ENCODE results near the gene COBL.

COBL gene

GRCh38 chr7:51239691-51240090 is 76.9 kb downstream of the COBL start:
- H3K4me3 ChIP-seq (ENCODE audit: control insufficient read depth, low read depth, low read length): no peak overlapping the region
- TF ChIP-seq CTCF (IDR thresholded peaks at IDR 0.05; ENCODE audit: control insufficient read depth, insufficient read depth, low read depth, low read length, missing control alignments): no peak
- DNase-seq (ENCODE audit: low read depth): no peak

DNA sequence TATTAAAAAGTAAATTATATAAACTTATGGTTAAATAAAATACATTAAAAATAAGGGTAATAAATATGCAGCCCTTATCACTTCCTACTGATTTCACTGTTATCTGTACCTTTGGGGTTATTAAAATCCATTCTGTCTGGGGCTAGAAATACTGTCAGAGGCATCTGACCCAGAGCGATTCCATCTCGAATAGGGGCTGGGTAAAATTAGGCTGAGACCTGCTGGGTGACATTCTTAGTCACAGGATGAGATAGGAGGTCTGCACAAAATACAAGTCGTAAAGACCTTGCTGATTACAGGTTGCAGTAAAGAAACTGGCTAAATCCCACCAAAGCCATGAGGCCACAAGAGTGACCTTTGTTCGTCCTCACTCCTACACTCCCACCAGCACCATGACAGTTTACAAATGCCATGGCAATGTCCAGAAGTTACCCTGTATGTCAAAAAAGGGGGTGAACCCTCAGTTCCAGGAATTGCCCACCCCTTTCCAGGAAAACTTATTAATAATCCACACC is 77.6 kb downstream of the COBL start:
- TF ChIP-seq CTCF (IDR thresholded peaks at IDR 0.05; ENCODE audit: control insufficient read depth, insufficient read depth, low read depth, low read length, missing control alignments): no peak
- DNase-seq (ENCODE audit: low read depth): no peak

DNA sequence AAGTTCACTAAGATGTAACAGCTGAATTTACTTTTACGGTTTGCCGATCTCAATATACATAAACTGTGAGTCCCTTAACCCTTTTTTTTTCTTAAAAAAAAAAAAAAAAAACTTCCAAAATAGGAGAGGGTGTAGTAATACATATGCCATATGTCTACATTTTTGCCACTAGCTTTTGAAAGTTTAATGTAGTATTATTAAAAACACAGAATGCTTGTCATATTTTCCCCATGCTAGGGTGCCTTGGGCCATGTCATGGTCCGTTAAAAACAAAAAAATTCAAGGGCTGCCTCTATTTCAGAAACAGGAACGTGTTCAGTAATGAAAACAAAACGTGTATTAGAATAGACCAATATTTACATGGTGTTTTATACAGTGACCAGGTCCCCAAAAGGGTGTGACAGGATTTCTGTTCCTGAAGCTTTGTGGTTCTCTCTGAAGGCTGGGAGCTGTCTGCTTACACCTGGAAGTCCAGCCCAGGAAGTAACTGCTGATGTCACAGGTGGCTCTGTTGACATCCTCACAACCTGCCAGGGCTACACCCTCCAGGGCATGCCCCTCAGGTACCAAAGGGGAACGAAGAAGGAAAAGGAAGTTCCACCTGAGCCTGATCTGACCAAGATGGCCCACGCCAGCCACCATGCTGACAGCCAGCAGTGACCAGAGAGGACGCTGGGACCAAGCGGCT is 79.0 kb downstream of the COBL start:
- no peak for DNase-seq (ENCODE audit: low read depth)
- TF ChIP-seq CTCF (IDR thresholded peaks at IDR 0.05; ENCODE audit: control insufficient read depth, insufficient read depth, low read depth, low read length, missing control alignments): no peak
- H3K4me3 ChIP-seq (ENCODE audit: control insufficient read depth, low read depth, low read length): no peak overlapping the region

More for the DNA sequence above, 77.6 kb downstream of the COBL start:
- H3K4me3 ChIP-seq (ENCODE audit: control insufficient read depth, low read depth, low read length): no peak overlapping the region

DNA sequence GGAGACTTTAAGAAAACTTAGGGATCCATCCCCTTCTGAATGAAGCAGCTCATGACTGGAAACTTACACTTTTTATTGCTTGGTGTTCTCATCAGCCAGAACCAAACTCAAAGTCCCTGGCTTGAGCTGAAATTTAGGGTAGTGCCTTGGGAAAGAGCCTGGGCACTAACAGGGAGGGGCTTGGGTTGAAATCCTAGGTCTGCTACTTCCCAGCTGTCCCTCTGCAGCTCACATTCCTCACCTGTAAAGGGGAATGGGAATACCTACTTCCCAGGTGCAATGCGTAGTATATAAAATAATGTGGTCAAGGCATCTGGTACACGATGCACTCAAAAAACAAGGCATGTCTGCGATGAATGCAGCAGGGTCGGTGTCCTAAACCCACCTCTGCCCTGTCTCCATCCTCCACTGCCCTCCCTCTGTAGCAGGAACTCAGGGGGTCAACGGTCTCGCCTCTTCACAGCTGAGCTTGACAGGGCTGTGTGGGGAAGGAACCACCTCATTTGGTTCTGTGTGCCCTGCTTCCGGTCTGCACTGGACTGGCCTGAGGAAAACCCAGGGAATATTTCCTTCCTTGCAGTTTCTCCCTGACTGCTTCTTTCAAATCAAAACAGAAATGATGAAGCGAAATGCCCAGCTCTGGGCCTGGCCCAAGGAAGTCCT is 80.0 kb downstream of the COBL start:
- no peak overlapping the region for H3K4me3 ChIP-seq (ENCODE audit: control insufficient read depth, low read depth, low read length)
- DNase-seq (ENCODE audit: low read depth): no peak
- no peak for TF ChIP-seq CTCF (IDR thresholded peaks at IDR 0.05; ENCODE audit: control insufficient read depth, insufficient read depth, low read depth, low read length, missing control alignments)

DNA sequence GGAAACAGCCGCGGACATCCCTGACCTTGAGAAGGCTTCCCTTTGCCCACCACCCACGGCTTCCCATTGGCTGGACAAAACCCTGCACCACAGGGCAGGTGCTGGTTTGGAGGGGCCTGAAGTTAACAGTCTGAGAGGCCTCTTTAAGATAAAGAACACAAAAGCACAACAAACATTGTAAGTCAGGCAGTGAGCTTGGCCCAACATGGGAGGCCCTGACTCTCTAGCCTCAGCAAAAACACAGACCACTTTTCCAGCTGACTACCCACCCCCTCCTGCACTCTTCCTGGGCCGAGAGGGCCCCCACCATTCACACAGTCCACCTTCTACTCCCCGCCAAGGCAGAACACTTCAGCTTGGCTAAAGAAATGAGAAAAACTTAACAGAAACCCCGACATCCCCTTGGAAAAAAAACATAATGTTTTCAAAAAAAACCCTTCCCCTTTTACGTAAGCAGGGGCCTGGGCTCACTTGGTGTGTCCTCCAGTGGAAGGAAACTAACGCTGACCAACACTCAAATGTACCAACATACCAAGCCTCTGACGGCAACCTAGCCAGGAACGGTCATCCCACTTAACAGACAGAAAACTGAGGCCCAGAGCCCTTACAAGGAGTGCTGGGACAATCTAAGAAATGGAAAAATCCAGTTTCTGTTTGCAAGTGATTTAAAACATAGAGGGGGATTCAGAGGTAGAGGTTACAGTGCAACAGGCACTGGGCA is 80.9 kb downstream of the COBL start:
- no peak for TF ChIP-seq CTCF (IDR thresholded peaks at IDR 0.05; ENCODE audit: control insufficient read depth, insufficient read depth, low read depth, low read length, missing control alignments)
- DNase-seq (ENCODE audit: low read depth): no peak
- no peak overlapping the region for H3K4me3 ChIP-seq (ENCODE audit: control insufficient read depth, low read depth, low read length)

DNA sequence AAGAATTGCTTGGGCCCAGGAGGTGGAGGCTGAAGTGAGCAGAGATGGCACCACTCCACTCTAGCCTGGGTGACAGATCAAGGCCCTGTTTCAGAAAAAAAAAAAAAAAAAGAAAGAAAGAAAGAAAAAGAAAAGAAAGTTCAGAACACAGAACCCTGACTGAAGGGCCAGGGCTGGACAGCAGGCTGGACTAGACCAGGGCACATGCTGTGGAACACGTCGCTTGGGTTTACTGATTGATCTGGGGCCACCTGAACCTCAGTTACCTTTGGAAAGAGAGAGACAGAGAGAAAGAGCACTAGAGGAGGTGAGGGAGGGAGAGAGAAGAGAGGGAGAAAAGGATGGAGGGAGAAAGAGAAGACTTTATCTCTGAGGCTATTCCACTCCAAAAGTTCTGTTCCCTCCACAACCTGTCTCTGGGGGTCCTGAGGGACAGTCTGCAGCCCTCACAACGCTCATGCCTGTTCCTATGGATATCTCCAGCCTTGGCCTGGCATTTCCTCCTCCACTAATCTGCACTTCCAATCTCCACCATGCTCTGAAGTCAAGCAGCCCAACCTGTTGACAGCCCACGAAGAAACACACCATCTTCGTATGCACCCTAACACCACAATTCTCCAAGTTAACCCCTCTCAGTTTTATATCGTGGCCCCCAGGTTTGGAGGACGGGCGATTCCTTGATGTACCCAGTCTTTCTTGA is 81.8 kb downstream of the COBL start:
- no peak for TF ChIP-seq CTCF (IDR thresholded peaks at IDR 0.05; ENCODE audit: control insufficient read depth, insufficient read depth, low read depth, low read length, missing control alignments)
- H3K4me3 ChIP-seq (ENCODE audit: control insufficient read depth, low read depth, low read length): no peak overlapping the region
- no peak for DNase-seq (ENCODE audit: low read depth)
